Anterior cingulate cortex (tissue), 58 donors: ENCODE results near the gene PCDHGB5.
A peak's percentile ranks its signal among the peaks of the same experiment; 100 is the strongest.
"Not testable (repeated sequence)": the region's sequence is repeated elsewhere in the genome, so short reads cannot be mapped to it uniquely, and the experiment has no call there.

Experiments used
- DNase-seq, 58 donors: peaks; one replicate each; lab custom pipeline; 2025; lab: John Stamatoyannopoulos, UW

PCDHGB5 gene

DNA sequence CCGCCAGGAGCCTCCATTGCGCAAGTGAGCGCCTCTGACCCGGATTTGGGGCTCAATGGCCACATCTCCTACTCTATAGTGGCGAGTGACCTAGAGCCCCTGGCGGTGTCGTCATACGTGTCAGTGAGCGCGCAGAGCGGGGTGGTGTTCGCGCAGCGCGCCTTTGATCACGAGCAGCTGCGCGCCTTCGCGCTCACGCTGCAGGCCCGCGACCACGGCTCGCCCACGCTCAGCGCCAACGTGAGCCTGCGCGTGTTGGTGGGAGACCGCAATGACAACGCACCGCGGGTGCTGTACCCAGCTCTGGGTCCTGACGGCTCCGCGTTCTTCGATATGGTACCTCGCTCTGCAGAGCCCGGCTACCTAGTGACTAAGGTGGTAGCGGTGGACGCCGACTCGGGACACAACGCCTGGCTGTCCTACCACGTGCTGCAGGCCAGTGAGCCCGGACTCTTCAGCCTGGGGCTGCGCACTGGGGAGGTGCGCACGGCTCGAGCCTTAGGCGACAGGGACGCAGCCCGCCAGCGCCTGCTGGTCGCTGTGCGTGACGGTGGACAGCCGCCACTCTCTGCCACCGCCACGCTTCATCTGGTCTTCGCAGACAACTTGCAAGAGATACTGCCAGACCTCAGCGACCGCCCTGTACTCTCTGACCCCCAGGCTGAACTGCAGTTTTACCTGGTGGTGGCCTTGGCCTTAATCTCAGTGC is 12.0 kb downstream of the PCDHGB5 start:
- no peak for DNase-seq

GRCh38 chr5:141411575-141411974 is 13.8 kb downstream of the PCDHGB5 start:
- DNase-seq: no peak

- peak in 1 of 58 donors; percentile 12 for DNase-seq
These were observed 15.2 kb downstream of the PCDHGB5 start, which contains the start of gene PCDHGA10 for GRCh38 chr5:141412854-141413539. PCDHGA10 (plus strand) TSS chr5:141412987; CDS start chr5:141413176, 189 bp downstream.

DNA sequence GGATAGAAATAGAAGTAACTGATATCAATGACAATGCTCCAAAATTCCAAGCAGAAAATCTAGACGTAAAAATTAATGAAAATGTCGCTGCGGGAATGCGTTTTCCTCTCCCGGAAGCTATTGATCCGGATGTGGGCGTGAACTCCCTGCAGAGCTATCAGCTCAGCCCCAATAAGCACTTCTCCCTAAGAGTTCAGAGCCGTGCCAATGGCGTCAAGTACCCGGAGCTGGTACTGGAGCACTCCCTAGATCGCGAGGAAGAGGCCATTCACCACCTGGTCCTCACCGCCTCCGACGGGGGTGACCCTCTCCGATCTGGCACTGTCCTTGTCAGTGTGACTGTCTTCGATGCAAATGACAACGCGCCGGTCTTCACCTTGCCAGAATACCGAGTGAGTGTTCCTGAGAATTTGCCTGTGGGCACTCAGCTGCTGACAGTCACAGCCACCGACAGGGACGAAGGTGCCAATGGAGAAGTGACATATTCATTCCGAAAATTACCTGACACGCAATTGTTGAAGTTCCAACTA is 15.9 kb downstream of the PCDHGB5 start:
- no peak for DNase-seq

GRCh38 chr5:141414548-141415274 is 17.0 kb downstream of the PCDHGB5 start:
- not testable (repeated sequence) for DNase-seq

GRCh38 chr5:141415275-141415618 is 17.5 kb downstream of the PCDHGB5 start:
- not testable (repeated sequence) for DNase-seq

DNA sequence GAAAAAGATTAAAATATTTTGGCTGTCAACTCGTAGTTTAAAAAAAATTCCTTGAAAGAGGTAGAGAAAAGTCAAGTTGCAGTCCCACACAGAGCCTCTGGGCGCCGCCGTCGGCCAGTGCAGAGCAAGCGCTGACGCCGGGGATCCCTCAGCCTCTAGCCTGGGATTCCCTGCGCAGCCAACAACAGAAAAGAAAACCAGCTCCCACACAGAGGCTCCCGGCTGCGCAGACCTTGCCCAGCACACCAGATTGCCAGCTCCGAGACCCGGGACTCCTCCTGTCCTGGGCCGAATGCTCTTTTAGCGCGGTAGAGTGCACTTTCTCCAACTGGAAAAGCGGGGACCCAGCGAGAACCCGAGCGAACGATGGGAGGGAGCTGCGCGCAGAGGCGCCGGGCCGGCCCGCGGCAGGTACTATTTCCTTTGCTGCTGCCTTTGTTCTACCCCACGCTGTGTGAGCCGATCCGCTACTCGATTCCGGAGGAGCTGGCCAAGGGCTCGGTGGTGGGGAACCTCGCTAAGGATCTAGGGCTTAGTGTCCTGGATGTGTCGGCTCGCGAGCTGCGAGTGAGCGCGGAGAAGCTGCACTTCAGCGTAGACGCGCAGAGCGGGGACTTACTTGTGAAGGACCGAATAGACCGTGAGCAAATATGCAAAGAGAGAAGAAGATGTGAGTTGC is 19.9 kb downstream of the PCDHGB5 start, which contains the start of gene PCDHGB7:
Gene PCDHGB7 (plus strand): TSS at position 184 of the 679 bp plus-strand sequence. CDS start 183 bp downstream, at position 367.
- DNase-seq: peak in 14 of 58 donors; percentile 7 to 35 (median 22)

DNA sequence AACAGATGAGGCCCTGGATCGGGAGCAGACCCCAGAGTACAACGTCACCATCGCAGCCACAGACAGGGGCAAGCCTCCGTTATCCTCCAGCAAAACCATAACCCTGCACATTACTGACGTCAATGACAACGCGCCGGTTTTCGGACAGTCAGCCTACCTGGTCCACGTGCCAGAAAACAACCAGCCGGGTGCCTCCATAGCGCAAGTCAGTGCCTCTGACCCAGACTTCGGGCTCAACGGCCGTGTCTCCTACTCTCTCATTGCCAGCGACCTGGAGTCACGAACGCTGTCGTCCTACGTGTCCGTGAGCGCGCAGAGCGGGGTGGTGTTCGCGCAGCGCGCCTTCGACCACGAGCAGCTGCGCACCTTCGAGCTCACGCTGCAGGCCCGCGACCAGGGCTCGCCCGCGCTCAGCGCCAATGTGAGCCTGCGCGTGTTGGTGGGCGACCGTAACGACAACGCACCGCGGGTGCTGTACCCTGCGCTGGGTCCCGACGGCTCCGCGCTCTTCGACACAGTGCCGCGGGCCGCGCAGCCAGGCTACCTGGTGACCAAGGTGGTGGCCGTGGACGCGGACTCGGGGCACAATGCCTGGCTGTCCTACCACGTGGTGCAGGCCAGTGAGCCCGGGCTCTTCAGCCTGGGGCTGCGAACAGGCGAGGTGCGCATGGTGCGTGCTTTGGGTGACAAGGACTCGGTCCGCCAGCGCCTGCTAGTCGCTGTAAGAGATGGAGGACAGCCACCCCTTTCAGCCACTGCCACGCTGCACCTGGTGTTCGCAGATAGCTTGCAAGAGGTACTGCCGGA is 21.5 kb downstream of the PCDHGB5 start:
- DNase-seq: no peak

DNA sequence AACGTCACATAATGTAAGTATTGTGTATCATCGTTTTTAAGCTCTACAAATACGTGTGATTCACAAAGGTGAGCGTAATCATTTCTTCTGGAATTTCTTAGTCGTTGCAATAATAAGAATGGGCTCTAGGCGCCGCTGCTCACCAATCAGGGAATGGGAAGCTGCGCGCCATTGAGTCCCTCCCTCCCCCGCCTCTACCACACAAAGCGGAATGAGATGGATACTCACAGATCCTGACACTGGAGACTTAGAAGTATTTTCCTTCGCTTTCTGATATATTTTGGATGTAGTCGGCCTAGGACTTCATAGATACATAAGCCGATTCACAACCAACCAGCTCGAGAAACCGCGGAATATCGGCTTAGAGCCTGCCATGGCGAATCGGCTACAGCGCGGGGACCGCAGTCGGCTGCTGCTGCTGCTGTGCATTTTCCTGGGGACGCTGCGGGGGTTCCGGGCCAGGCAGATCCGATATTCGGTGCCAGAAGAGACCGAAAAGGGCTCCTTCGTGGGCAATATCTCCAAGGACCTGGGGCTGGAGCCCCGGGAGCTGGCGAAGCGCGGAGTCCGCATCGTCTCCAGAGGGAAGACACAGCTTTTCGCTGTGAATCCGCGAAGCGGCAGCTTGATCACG is 23.2 kb downstream of the PCDHGB5 start, which contains the start of gene PCDHGA11:
Gene PCDHGA11 (plus strand): TSS at position 197 of the 634 bp plus-strand sequence. CDS start 177 bp downstream, at position 374.
- no peak for DNase-seq

GRCh38 chr5:141421489-141421855 is 23.7 kb downstream of the PCDHGB5 start:
- no peak for DNase-seq

GRCh38 chr5:141422742-141423291 is 25.1 kb downstream of the PCDHGB5 start:
- no peak for DNase-seq

- DNase-seq: no peak
These were observed 30.2 kb downstream of the PCDHGB5 start for GRCh38 chr5:141427783-141428426.

DNA sequence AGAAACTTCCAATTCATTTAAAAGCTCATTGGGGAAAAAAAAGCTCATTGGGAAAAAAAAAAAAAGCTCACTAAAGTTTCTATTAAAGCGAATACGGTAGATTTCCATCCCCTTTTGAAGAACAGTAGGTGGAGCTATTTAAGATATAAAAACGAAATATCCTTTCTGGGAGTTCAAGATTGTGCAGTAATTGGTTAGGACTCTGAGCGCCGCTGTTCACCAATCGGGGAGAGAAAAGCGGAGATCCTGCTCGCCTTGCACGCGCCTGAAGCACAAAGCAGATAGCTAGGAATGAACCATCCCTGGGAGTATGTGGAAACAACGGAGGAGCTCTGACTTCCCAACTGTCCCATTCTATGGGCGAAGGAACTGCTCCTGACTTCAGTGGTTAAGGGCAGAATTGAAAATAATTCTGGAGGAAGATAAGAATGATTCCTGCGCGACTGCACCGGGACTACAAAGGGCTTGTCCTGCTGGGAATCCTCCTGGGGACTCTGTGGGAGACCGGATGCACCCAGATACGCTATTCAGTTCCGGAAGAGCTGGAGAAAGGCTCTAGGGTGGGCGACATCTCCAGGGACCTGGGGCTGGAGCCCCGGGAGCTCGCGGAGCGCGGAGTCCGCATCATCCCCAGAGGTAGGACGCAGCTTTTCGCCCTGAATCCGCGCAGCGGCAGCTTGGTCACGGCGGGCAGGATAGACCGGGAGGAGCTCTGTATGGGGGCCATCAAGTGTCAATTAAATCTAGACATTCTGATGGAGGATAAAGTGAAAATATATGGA is 32.8 kb downstream of the PCDHGB5 start, which contains the start of gene PCDHGA12:
Gene PCDHGA12 (plus strand): TSS at position 176 of the 782 bp plus-strand sequence. CDS start 253 bp downstream, at position 429.
- peak in 3 of 58 donors; percentile 6 to 22 (median 20) for DNase-seq

DNA sequence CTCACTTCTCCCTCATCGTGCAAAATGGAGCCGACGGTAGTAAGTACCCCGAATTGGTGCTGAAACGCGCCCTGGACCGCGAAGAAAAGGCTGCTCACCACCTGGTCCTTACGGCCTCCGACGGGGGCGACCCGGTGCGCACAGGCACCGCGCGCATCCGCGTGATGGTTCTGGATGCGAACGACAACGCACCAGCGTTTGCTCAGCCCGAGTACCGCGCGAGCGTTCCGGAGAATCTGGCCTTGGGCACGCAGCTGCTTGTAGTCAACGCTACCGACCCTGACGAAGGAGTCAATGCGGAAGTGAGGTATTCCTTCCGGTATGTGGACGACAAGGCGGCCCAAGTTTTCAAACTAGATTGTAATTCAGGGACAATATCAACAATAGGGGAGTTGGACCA is 33.5 kb downstream of the PCDHGB5 start:
- DNase-seq: no peak

- not testable (repeated sequence) for DNase-seq
These were observed 34.6 kb downstream of the PCDHGB5 start for GRCh38 chr5:141432308-141432707.

DNA sequence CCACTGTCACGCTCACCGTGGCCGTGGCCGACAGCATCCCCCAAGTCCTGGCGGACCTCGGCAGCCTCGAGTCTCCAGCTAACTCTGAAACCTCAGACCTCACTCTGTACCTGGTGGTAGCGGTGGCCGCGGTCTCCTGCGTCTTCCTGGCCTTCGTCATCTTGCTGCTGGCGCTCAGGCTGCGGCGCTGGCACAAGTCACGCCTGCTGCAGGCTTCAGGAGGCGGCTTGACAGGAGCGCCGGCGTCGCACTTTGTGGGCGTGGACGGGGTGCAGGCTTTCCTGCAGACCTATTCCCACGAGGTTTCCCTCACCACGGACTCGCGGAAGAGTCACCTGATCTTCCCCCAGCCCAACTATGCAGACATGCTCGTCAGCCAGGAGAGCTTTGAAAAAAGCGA is 35.0 kb downstream of the PCDHGB5 start:
- not testable (repeated sequence) for DNase-seq

DNA sequence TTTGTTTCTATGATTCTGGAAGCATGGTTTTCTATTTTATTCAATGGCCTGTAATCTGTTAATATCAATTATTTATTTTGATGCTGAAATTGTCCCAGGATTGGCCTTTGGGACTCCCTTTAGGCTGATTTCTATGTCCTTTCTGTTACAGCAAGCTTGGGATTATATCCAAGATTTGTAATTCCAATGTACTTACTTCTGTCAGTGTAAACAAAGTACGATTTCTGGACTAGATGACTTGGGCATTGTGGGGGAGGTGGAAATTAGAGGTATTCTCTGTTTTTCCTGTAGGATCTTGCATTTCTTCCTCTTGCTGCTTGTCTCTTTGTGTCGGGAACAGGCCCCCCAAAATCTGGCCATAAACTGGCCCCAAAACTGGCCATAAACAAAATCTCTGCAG is 36.3 kb downstream of the PCDHGB5 start:
- no peak for DNase-seq
